CD4-positive, alpha-beta T cell (primary cell): ENCODE results near the gene KRT75. TPM values are rescaled to one million over a fixed set of nuclear protein-coding genes. Genes with fewer than 3 reads are reported as not detected.

ENCODE experiments used
- ATAC-seq: fragments of 200-7000 bp; cut with Tn5 transposase; one replicate; pipeline ENCODE4 v1.10.0; 2022; ENCODE audit warnings: mild to moderate bottlenecking; ENCODE audit not compliant: poor library complexity
- CTCF ChIA-PET: fragments of 350-600 bp; sonication (Branson Sonifier 250); formaldehyde crosslinking; loops from one replicate; lab custom pipeline; 2021; ENCODE audit warnings: antibody characterized with exemption, inconsistent platforms; lab: Charles Lee
- POLR2A ChIA-PET: fragments of 350-600 bp; sonication (Branson Sonifier 250); formaldehyde crosslinking; loops from one replicate; lab custom pipeline; 2021; ENCODE audit warnings: antibody characterized with exemption, inconsistent platforms; lab: Charles Lee
- DNase-seq, 14 experiments: peaks; one replicate each; pipeline ENCODE4 v3.0.0-alpha.2; 2013 to 2020; ENCODE audit warnings: mixed read lengths in 2 of 14
- H3K27ac ChIP-seq, 2 donors: one replicate each; pipeline versions ENCODE4 v1.5.1 to v1.7.0; 2013; ENCODE audit warnings: low read length in 2 of 2, low read depth in 1 of 2, mild to moderate bottlenecking in 1 of 2
- H3K27me3 ChIP-seq, 2 experiments: 1 replicate in 1 of 2; 2 replicates in 1 of 2; pipeline versions ENCODE4 v1.6.1 to v1.7.0; 2013; ENCODE audit warnings: low read length in 2 of 2, control low read depth in 1 of 2, mild to moderate bottlenecking in 1 of 2, moderate library complexity in 1 of 2; ENCODE audit not compliant: insufficient read depth in 2 of 2, control insufficient read depth in 1 of 2
- H3K36me3 ChIP-seq: one replicate; pipeline ENCODE4 v1.6.1; 2013; ENCODE audit warnings: low read length, control low read depth; ENCODE audit not compliant: insufficient read depth
- H3K4me1 ChIP-seq: one replicate; pipeline ENCODE4 v1.6.1; 2013; ENCODE audit warnings: low read length, control low read depth; ENCODE audit not compliant: insufficient read depth
- H3K4me3 ChIP-seq: one replicate; pipeline ENCODE4 v1.5.1; 2013; ENCODE audit warnings: mild to moderate bottlenecking, low read length, moderate library complexity
- H3K9me3 ChIP-seq, 2 experiments: 1 replicate in 1 of 2; 2 replicates in 1 of 2; pipeline versions ENCODE4 v1.6.1 to v1.7.0; 2013; ENCODE audit warnings: low read length in 2 of 2, mild to moderate bottlenecking in 2 of 2, control low read depth in 1 of 2, moderate library complexity in 1 of 2; ENCODE audit not compliant: control insufficient read depth in 1 of 2, insufficient read depth in 1 of 2
- H3K27ac Mint-ChIP-seq: one replicate; pipeline ENCODE4 v1.8.0; 2020; ENCODE audit warnings: mixed read lengths
- H3K27me3 Mint-ChIP-seq: one replicate; pipeline ENCODE4 v1.8.0; 2021; ENCODE audit warnings: mixed read lengths
- H3K36me3 Mint-ChIP-seq: one replicate; pipeline ENCODE4 v1.8.0; 2021; ENCODE audit warnings: low read depth, mixed read lengths
- H3K4me1 Mint-ChIP-seq: one replicate; pipeline ENCODE4 v1.8.0; 2021; ENCODE audit warnings: low read depth, mixed read lengths
- H3K4me3 Mint-ChIP-seq: one replicate; pipeline ENCODE4 v1.8.0; 2020; ENCODE audit warnings: mild to moderate bottlenecking, mixed read lengths
- H3K9me3 Mint-ChIP-seq: one replicate; pipeline ENCODE4 v1.8.0; 2020; ENCODE audit warnings: mixed read lengths
- intact Hi-C, 2 experiments: fragments of 100-400 bp; cut with DNase I in 1 of 2; cut with micrococcal nuclease in 1 of 2; formaldehyde crosslinking; loops; one replicate each; pipeline versions ENCODE4 v1.15.1 to v1.9.0; 2023 to 2025; cut with DNase I, micrococcal nuclease
- total RNA-seq, 174 experiments: library from RNA in 2 of 174; stranded (reverse) in 2 of 174; gene quantifications; one replicate each; pipeline ENCODE4 v1.2.3 and lab custom pipeline; 2021 to 2026
- TF ChIP-seq, protein P1 (sequence below): fragments of 200-600 bp; IDR thresholded peaks from one replicate; pipeline ENCODE4 v1.8.0; 2022; ENCODE audit warnings: antibody characterized with exemption, mild to moderate bottlenecking

KRT75 gene
- total RNA-seq, 2 experiments from 2014 or later, result not detected

GRCh38 chr12:52387859-52388258, 46.3 kb downstream of the KRT75 start:
- H3K27me3 ChIP-seq, result no peaks in the 10 kb centered on the region
- peaks cover under 1% of the 10 kb centered on the region for H3K4me1 ChIP-seq
- CTCF ChIA-PET, result no interaction called here
- Mint-ChIP-seq H3K36me3 (no peaks in the 10 kb centered on the region), H3K4me1 (peaks cover 5% of the 10 kb centered on the region), H3K9me3 (no peaks in the 10 kb centered on the region), H3K27me3 (peaks cover 3% of the 10 kb centered on the region), H3K4me3 (no peak overlapping the region), H3K27ac (no peak overlapping the region)
- TF ChIP-seq, protein P1, sequence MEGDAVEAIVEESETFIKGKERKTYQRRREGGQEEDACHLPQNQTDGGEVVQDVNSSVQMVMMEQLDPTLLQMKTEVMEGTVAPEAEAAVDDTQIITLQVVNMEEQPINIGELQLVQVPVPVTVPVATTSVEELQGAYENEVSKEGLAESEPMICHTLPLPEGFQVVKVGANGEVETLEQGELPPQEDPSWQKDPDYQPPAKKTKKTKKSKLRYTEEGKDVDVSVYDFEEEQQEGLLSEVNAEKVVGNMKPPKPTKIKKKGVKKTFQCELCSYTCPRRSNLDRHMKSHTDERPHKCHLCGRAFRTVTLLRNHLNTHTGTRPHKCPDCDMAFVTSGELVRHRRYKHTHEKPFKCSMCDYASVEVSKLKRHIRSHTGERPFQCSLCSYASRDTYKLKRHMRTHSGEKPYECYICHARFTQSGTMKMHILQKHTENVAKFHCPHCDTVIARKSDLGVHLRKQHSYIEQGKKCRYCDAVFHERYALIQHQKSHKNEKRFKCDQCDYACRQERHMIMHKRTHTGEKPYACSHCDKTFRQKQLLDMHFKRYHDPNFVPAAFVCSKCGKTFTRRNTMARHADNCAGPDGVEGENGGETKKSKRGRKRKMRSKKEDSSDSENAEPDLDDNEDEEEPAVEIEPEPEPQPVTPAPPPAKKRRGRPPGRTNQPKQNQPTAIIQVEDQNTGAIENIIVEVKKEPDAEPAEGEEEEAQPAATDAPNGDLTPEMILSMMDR, result no peak
- no peaks in the 10 kb centered on the region for H3K9me3 ChIP-seq
- no peak for ATAC-seq
- no peak overlapping the region for H3K4me3 ChIP-seq
- POLR2A ChIA-PET, result no interaction called here
- intact Hi-C loops, result no loop called here
- H3K27ac ChIP-seq, result no peak overlapping the region
- no peaks in the 10 kb centered on the region for H3K36me3 ChIP-seq
- no peak for DNase-seq

- Mint-ChIP-seq H3K4me1 (peaks cover 12% of the 10 kb centered on the region), H3K36me3 (no peaks in the 10 kb centered on the region), H3K9me3 (no peaks in the 10 kb centered on the region), H3K27me3 (peaks cover 3% of the 10 kb centered on the region), H3K27ac (no peak within 1 kb of the TSS), H3K4me3 (no peak within 1 kb of the TSS)
- ATAC-seq (no peak), DNase-seq (no peak)
- Histone ChIP-seq H3K4me3 (no peak within 1 kb of the TSS), H3K9me3 (no peaks in the 10 kb centered on the region), H3K27ac (no peak within 1 kb of the TSS), H3K4me1 (peaks cover 3% of the 10 kb centered on the region), H3K36me3 (no peaks in the 10 kb centered on the region), H3K27me3 (no peaks in the 10 kb centered on the region)
- ChIA-PET POLR2A (no interaction called here), CTCF (no interaction called here)
- intact Hi-C loops, result no loop called here
- TF ChIP-seq, protein P1, result no peak
These were observed 48.9 kb downstream of the KRT75 start, which contains the start of gene KRT84 for GRCh38 chr12:52385226-52385702. Gene KRT84, minus strand, starts transcription at chr12:52385652. Its CDS starts 67 bp downstream, at chr12:52385585.

- Mint-ChIP-seq H3K36me3 (no peaks in the 10 kb centered on the region), H3K9me3 (no peaks in the 10 kb centered on the region), H3K4me3 (no peak overlapping the region), H3K4me1 (peaks cover 12% of the 10 kb centered on the region), H3K27ac (no peak overlapping the region), H3K27me3 (no peaks in the 10 kb centered on the region)
- no peaks in the 10 kb centered on the region for H3K36me3 ChIP-seq
- peaks cover 3% of the 10 kb centered on the region for H3K4me1 ChIP-seq
- ChIA-PET POLR2A (no interaction called here), CTCF (no interaction called here)
- TF ChIP-seq, protein P1, result no peak
- DNase-seq (no peak), ATAC-seq (no peak)
- intact Hi-C loops, result no loop called here
- no peaks in the 10 kb centered on the region for H3K9me3 ChIP-seq
- H3K27ac ChIP-seq, result no peak overlapping the region
- H3K4me3 ChIP-seq, result no peak overlapping the region
- H3K27me3 ChIP-seq, result no peaks in the 10 kb centered on the region
These were observed 50.8 kb downstream of the KRT75 start for GRCh38 chr12:52383331-52383730.
